ENCODE data around the gene TTC12.

Gene TTC12

DNA sequence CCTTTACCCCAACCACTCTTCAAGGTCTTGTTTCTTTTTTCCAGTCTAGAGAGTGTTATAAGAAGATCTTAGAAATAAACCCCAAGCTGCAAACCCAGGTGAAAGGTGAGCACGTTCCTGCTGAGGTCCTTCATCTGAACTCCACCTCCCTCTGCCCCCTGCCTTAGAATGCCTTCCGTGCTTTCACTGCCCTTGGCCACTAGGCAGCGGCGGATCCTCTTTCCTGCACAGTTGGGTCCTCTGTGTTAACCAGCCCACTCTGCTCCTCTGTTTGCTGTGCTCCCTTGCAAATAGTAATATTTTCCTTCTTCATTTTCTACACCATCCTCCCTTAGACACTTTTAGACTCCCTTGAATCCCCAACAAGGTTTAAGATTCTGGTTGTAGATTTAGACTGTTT is 24.3 kb downstream of the TTC12 start:
- TF ChIP-seq, protein P1, sequence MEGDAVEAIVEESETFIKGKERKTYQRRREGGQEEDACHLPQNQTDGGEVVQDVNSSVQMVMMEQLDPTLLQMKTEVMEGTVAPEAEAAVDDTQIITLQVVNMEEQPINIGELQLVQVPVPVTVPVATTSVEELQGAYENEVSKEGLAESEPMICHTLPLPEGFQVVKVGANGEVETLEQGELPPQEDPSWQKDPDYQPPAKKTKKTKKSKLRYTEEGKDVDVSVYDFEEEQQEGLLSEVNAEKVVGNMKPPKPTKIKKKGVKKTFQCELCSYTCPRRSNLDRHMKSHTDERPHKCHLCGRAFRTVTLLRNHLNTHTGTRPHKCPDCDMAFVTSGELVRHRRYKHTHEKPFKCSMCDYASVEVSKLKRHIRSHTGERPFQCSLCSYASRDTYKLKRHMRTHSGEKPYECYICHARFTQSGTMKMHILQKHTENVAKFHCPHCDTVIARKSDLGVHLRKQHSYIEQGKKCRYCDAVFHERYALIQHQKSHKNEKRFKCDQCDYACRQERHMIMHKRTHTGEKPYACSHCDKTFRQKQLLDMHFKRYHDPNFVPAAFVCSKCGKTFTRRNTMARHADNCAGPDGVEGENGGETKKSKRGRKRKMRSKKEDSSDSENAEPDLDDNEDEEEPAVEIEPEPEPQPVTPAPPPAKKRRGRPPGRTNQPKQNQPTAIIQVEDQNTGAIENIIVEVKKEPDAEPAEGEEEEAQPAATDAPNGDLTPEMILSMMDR (IDR thresholded peaks at IDR 0.05): no peak
- no peak overlapping the region for H3K27ac ChIP-seq
- no peak for DNase-seq (ENCODE audit: low spot score)
- H3K4me3 ChIP-seq: no peak overlapping the region

DNA sequence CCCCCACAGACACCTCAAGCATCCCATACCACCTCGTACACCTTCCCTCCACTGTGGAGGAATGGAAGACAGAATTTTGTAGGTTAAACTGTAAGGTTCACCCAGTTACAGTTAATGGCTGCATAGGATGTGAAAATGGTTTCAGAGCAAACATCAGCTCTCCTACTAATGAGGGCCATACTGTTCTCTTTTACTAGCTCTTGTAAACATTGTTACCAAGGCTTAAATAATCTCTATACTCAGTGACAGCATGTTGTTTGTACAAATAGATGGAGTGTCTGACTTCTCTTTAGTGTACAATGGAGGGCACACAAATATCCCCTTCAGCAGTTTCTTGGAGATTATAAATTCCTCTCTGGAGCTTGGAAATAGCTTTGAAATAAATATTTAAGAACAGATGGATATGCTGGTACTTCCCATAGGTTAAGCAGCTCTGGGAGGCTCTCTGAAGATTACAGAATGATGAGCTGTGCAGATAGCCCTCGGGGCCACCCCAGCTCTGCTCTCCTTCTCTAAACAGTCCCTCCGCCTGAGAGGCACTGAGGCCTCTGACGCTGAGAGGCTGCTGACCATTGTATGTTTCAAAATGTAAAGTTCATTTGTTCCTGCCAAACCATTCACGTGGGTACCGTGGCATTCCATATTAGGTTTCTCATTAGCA is 25.7 kb downstream of the TTC12 start:
- Histone ChIP-seq H3K4me3 (no peak overlapping the region), H3K27ac (no peak overlapping the region)
- no peak for DNase-seq (ENCODE audit: low spot score)
- TF ChIP-seq, protein P1 (IDR thresholded peaks at IDR 0.05): no peak

DNA sequence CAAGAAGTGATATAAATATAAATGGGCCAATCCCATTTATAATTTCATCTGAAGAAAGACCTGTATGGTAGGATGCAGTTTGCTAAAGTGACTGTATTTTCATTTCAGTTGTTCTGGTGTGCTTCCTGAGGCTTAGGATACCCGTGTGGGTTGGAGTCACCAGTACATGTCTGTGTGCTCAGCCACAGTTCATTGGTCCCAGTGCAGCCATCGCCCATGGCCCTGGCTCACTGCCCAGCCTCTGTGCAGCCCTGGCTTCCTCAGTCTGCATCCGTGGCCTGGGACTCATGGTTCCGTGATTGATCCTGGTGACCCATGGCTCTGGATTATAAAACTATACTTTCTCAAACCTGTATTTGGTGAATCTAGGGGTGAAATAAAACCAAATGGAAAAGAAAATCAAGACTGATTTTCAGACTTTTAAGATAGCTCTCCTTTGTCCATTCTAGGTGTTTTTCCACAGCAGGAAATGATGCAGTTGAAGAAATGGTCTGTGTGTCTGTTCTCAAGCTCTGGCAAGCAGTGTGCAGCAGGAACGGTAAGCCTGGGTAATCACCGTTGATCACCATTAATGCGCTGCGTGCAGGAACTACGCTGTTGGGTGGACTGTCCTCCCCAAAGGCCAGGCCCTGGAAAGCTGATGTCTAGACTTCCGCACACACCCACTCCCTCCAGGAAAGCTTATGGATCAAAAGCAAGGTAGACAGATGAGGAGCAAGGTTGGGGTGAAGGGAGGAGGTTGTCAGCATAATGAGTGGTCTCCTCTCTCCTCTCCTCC is 27.2 kb downstream of the TTC12 start:
- no peak overlapping the region for H3K27ac ChIP-seq
- DNase-seq (ENCODE audit: low spot score): no peak
- TF ChIP-seq, protein P1 (IDR thresholded peaks at IDR 0.05): no peak
- H3K4me3 ChIP-seq: no peak overlapping the region

DNA sequence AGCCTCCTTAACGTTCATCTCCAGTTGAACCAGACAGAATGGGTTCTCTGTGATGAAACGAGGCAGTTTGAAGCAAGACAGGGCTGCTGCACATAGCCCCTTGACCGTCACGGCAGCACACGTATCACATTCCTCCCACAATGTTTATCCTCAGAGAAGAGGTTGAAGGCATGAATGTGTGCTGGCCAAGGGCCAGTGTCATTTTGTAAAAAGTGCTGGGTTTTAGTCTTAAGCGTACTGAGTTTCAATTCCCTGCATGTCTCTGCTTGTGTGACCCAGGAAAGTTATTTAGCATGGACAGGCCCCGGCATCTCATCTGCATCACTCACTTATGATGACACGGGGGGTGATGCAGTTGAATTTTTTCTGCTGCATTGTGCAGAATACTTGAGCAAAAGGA is 31.6 kb downstream of the TTC12 start:
- TF ChIP-seq, protein P1 (IDR thresholded peaks at IDR 0.05): no peak
- no peak overlapping the region for H3K4me3 ChIP-seq
- DNase-seq (ENCODE audit: low spot score): no peak
- H3K27ac ChIP-seq: no peak overlapping the region

DNA sequence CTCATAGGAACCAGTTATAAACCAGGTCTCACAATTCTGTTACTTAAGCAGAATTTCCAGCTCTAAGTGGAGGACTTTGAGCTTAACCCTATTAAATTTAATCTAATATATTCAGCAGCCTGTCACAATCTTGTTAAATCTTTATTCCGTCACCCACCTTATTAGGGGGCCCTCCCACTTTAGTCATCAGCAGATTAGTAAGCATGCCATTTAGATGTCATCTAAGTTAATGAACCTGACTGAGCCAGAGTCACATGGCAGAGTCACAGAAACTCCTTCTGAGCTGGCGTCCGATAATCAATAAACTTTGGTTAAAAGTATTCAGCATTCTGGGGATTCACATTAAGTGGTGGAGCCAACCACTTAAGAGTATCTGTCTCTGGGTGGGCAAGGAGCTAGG is 35.1 kb downstream of the TTC12 start:
- Histone ChIP-seq H3K4me3 (no peak overlapping the region), H3K27ac (no peak overlapping the region)
- TF ChIP-seq, protein P1 (IDR thresholded peaks at IDR 0.05): no peak
- no peak for DNase-seq (ENCODE audit: low spot score)

DNA sequence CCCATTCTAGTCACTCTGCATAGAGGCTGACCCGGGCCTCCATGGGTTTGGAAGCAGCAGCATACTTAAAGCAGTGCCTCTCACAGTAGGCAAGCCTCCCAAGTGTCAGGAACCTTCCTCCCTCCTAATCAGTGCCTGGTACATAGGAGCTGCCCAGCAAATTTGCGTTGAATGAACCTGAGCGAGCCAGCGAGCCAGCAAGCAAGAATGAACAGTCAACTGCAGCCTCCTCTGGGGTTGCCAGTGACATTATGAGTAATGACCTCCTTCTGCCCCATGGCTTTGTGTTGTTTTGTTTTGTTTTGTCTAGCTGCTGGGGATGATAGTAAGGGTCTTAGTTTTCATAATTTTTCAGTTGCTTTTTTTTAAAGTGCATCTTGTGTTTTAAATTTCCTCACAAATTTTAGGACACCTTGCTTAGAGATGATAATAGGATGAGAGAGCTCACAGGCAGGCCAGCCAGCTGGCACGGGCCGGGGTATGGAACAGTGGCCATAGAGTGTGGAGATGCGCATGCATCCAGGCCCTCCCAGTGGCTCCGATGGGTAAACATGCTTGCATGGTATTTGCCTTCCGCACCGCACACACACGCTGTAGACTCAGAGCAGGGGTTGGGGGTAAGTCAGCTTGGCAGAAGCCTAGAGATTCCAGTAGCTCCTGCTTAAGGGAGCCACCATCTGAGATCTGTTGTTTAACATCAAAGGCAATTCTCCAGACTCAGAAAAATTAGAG is 36.1 kb downstream of the TTC12 start:
- no peak for DNase-seq (ENCODE audit: low spot score)
- H3K27ac ChIP-seq: no peak overlapping the region
- no peak overlapping the region for H3K4me3 ChIP-seq
- TF ChIP-seq, protein P1 (IDR thresholded peaks at IDR 0.05): no peak

Data from coronary artery (tissue), 2 donors.